T-cell (primary cell): ENCODE results near the gene ADCY6. TPM values are rescaled to one million over a fixed set of nuclear protein-coding genes. Genes with fewer than 3 reads are reported as not detected.

ENCODE experiments used
- ATAC-seq, 4 experiments: fragments of 200-7000 bp in 3 of 4; fragments of 150-1000 bp in 1 of 4; cut with Tn5 transposase; replicated peaks in 1 of 4; 1 replicate in 3 of 4; 2 replicates in 1 of 4; pipeline ENCODE4 v1.10.0; 2021; ENCODE audit warnings: moderate library complexity in 3 of 4, mild to moderate bottlenecking in 2 of 4, moderate number of reproducible peaks in 1 of 4
- CTCF ChIA-PET, 2 donors: fragments of 300-600 bp; sonication (Branson Sonifier 250); formaldehyde crosslinking; loops; one replicate each; lab custom pipeline; 2022; ENCODE audit warnings: antibody characterized with exemption in 2 of 2; lab: Charles Lee
- POLR2A ChIA-PET, 2 donors: fragments of 300-600 bp; sonication (Branson Sonifier 250); formaldehyde crosslinking; loops; one replicate each; lab custom pipeline; 2022; ENCODE audit warnings: antibody characterized with exemption in 2 of 2; lab: Charles Lee
- DNase-seq, 35 experiments: peaks; one replicate each; pipeline versions ENCODE4 v3.0.0 to v3.0.0-alpha.2; 2013 to 2023
- H3K27ac ChIP-seq: one replicate; pipeline ENCODE4 v1.5.1; 2013; ENCODE audit warnings: low read length
- H3K27me3 ChIP-seq, 2 experiments: replicated peaks in 1 of 2; 1 replicate in 1 of 2; 2 replicates in 1 of 2; pipeline versions ENCODE4 v1.6.1 to v1.7.0; 2013; ENCODE audit warnings: low read length in 1 of 2, mixed read lengths in 1 of 2; ENCODE audit not compliant: control insufficient read depth in 2 of 2, insufficient read depth in 2 of 2; ENCODE audit errors: extremely low read depth in 1 of 2
- H3K36me3 ChIP-seq, 2 donors: 1 replicate in 1 of 2; 2 replicates in 1 of 2; pipeline versions ENCODE4 v1.6.1 to v1.7.0; 2013; ENCODE audit warnings: low read length in 1 of 2; ENCODE audit not compliant: control insufficient read depth in 2 of 2, insufficient read depth in 1 of 2; ENCODE audit errors: extremely low read depth in 1 of 2
- H3K4me1 ChIP-seq, 2 experiments: 1 replicate in 1 of 2; 2 replicates in 1 of 2; pipeline versions ENCODE4 v1.6.1 to v1.7.0; 2013; ENCODE audit warnings: low read length in 2 of 2, mixed read lengths in 1 of 2; ENCODE audit not compliant: insufficient read depth in 2 of 2, control insufficient read depth in 1 of 2; ENCODE audit errors: extremely low read depth in 1 of 2
- H3K4me3 ChIP-seq, 2 donors: 1 replicate in 1 of 2; 2 replicates in 1 of 2; pipeline versions ENCODE4 v1.5.1 to v1.7.0; 2013; ENCODE audit warnings: mild to moderate bottlenecking in 2 of 2, low read length in 1 of 2, moderate library complexity in 1 of 2; ENCODE audit not compliant: control insufficient read depth in 1 of 2; ENCODE audit errors: extremely low read depth in 1 of 2
- H3K9me3 ChIP-seq: 2 replicates; pipeline ENCODE4 v1.7.0; 2013
- H3K27ac Mint-ChIP-seq, 2 donors: one replicate each; pipeline ENCODE4 v1.8.0; 2020 to 2021; ENCODE audit warnings: mild to moderate bottlenecking in 2 of 2, mixed read lengths in 2 of 2
- H3K27me3 Mint-ChIP-seq, 2 donors: one replicate each; pipeline ENCODE4 v1.8.0; 2021 to 2022; ENCODE audit warnings: mixed read lengths in 2 of 2
- H3K36me3 Mint-ChIP-seq: one replicate; pipeline ENCODE4 v1.8.0; 2021; ENCODE audit warnings: mixed read lengths
- H3K4me1 Mint-ChIP-seq, 3 donors: one replicate each; pipeline ENCODE4 v1.8.0; 2020 to 2022; ENCODE audit warnings: mixed read lengths in 3 of 3, mild to moderate bottlenecking in 1 of 3
- H3K4me3 Mint-ChIP-seq, 3 donors: one replicate each; pipeline ENCODE4 v1.8.0; 2020 to 2022; ENCODE audit warnings: mild to moderate bottlenecking in 3 of 3, mixed read lengths in 3 of 3, moderate library complexity in 3 of 3
- H3K9me3 Mint-ChIP-seq, 3 donors: one replicate each; pipeline ENCODE4 v1.8.0; 2020 to 2022; ENCODE audit warnings: mixed read lengths in 3 of 3
- WGBS: methylation state at CpG from one replicate; pipeline ENCODE4 v1.1.5; 2013; ENCODE audit warnings: missing lambda C conversion rate; ENCODE audit not compliant: insufficient coverage; 5-methylcytosine and 5-hydroxymethylcytosine counted together
- total RNA-seq, 35 experiments: library from RNA in 6 of 35; stranded (reverse) in 6 of 35; fragments of 120-200 nt in 1 of 35; gene quantifications; one replicate each; pipeline versions ENCODE4 v1.2.1 to v1.2.4 and lab custom pipeline; 2013 to 2026

The ADCY6 gene
- total RNA-seq, 5 donors from 2014 or later (not counting 1 experiment from before 2014, with no cell fraction given): 0.10 to 0.76 (median 0.66) TPM; not detected in 1

DNA sequence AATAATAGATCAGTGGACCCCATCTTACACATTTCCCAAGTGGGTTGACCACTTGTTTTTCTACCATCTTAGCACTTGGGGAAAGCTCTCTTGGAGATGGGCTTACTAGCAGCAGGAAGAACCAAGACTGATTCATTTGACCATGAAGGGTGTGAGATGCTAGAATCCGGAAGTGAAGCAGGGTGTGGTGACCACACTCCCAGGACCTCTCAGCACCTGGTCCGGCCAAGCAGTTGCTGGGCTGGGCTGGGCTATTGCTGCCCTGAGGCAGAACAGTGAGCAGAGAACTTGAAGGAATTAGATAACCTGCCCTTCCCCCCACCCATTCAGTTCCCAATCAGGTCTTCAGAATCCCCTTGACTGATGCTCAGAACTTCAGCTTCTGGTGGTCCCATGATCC, 24.4 kb downstream of the ADCY6 start:
- no peak overlapping the region for H3K4me3 ChIP-seq
- H3K27me3 ChIP-seq: peaks cover 0 to 11% of the 10 kb centered on the region in 2 experiments
- H3K27ac Mint-ChIP-seq: peak overlapping the region in 1 of 2 donors; percentile 15
- H3K9me3 Mint-ChIP-seq: no peaks in the 10 kb centered on the region
- DNase-seq: no peak
- no peak overlapping the region for H3K4me3 Mint-ChIP-seq
- no peak for ATAC-seq
- 43% methylated on average over 1 of the region's 2 CpGs for WGBS
- H3K36me3 ChIP-seq: no peaks in the 10 kb centered on the region
- peaks cover 0 to 10% of the 10 kb centered on the region in 2 donors for H3K27me3 Mint-ChIP-seq
- H3K4me1 Mint-ChIP-seq: peaks cover 7 to 15% (median 7%) of the 10 kb centered on the region in 3 donors
- no peaks in the 10 kb centered on the region for H3K9me3 ChIP-seq
- no peaks in the 10 kb centered on the region for H3K36me3 Mint-ChIP-seq
- no peak overlapping the region for H3K27ac ChIP-seq
- peaks cover 0 to 7% of the 10 kb centered on the region in 2 experiments for H3K4me1 ChIP-seq
- CTCF ChIA-PET: no interaction called here
- POLR2A ChIA-PET: no interaction called here

DNA sequence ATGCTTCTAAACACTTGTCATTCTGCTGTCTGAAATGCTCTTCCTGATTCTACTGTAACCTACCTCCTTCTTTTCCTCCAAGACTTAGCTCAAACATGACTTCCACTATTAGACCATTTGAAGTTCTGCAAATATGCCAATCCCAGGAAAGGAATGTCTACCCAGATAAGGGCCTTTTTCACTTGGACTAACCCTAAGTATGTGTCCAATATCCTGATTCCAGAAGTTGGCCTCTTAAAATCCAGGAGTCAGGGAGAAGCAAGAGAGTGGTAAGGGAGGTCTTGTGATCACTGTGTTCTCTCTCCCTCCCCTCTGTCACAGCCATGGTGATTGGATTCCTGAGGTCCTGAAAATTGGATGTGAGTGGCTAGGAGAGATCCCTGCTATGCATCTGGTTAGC, 30.2 kb downstream of the ADCY6 start:
- Histone ChIP-seq H3K36me3 (no peaks in the 10 kb centered on the region), H3K4me1 (no peaks in the 10 kb centered on the region), H3K9me3 (no peaks in the 10 kb centered on the region), H3K27ac (no peak overlapping the region), H3K4me3 (no peak overlapping the region), H3K27me3 (peaks cover 0 to 1% of the 10 kb centered on the region in 2 experiments)
- ATAC-seq (no peak), DNase-seq (no peak)
- Mint-ChIP-seq H3K4me3 (no peak overlapping the region), H3K9me3 (no peaks in the 10 kb centered on the region), H3K36me3 (no peaks in the 10 kb centered on the region), H3K27ac (no peak overlapping the region), H3K4me1 (no peaks in the 10 kb centered on the region), H3K27me3 (no peaks in the 10 kb centered on the region)
- POLR2A ChIA-PET: no interaction called here
- CTCF ChIA-PET: interaction anchor here (0.5 to 0.6 kb wide), 2 partner anchors 11 to 1370 kb away, joined by 3 to 5 read pairs; no protein-coding TSS in a partner anchor

DNA sequence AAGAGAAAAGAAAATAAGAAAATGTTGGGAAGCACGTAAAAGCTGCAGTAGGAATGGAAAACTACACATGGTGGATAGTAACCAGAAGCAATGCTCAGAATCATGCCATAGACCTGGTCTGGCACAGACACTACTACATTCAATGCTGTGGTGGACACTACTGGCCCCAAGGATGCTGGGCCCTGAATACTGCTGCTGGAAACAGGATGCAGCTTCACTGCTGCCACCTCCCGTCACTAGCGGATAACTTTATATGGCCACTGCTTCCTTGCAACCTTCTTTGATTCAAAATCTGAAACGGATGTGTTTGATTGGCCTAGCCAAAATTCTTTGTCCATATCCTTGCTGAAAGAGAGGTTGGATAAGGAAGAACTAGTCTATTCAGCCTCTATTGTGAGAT, 30.7 kb downstream of the ADCY6 start:
- H3K27ac Mint-ChIP-seq: no peak overlapping the region
- H3K4me3 ChIP-seq: no peak overlapping the region
- CTCF ChIA-PET: interaction anchor here in 1 of 2 donors (0.6 kb wide), 1 partner anchor 11 kb away, joined by 3 read pairs; no protein-coding TSS in a partner anchor
- H3K36me3 ChIP-seq: no peaks in the 10 kb centered on the region
- no peaks in the 10 kb centered on the region for H3K36me3 Mint-ChIP-seq
- H3K4me1 ChIP-seq: no peaks in the 10 kb centered on the region
- H3K27me3 Mint-ChIP-seq: no peaks in the 10 kb centered on the region
- DNase-seq (no peak), ATAC-seq (no peak)
- no peak overlapping the region for H3K27ac ChIP-seq
- no peak overlapping the region for H3K4me3 Mint-ChIP-seq
- H3K4me1 Mint-ChIP-seq: no peaks in the 10 kb centered on the region
- 100% methylated on average over 1 of the region's 4 CpGs for WGBS
- no peaks in the 10 kb centered on the region for H3K9me3 ChIP-seq
- POLR2A ChIA-PET: no interaction called here
- H3K9me3 Mint-ChIP-seq: no peaks in the 10 kb centered on the region
- H3K27me3 ChIP-seq: no peaks in the 10 kb centered on the region

GRCh38 chr12:48750769-48751356, 38.0 kb downstream of the ADCY6 start:
- no CpG with 5 or more reads among the region's 2 CpGs for WGBS
- no peak overlapping the region for H3K4me3 Mint-ChIP-seq
- ATAC-seq (no peak), DNase-seq (no peak)
- Histone ChIP-seq H3K36me3 (no peaks in the 10 kb centered on the region), H3K9me3 (no peaks in the 10 kb centered on the region), H3K27ac (no peak overlapping the region), H3K4me1 (no peaks in the 10 kb centered on the region), H3K27me3 (no peaks in the 10 kb centered on the region), H3K4me3 (no peak overlapping the region)
- ChIA-PET CTCF (interaction anchor here in 1 of 2 donors (0.9 to 1.0 kb wide), 2 partner anchors 37 to 43 kb away, joined by 3 to 5 read pairs; no protein-coding TSS in a partner anchor), POLR2A (no interaction called here)
- no peaks in the 10 kb centered on the region for H3K4me1 Mint-ChIP-seq
- no peaks in the 10 kb centered on the region for H3K27me3 Mint-ChIP-seq
- no peaks in the 10 kb centered on the region for H3K9me3 Mint-ChIP-seq
- H3K27ac Mint-ChIP-seq: no peak overlapping the region
- no peaks in the 10 kb centered on the region for H3K36me3 Mint-ChIP-seq

GRCh38 chr12:48750215-48750614, 38.7 kb downstream of the ADCY6 start:
- no peaks in the 10 kb centered on the region for H3K9me3 Mint-ChIP-seq
- WGBS: no CpG with 5 or more reads among the region's 1 CpG
- H3K36me3 Mint-ChIP-seq: no peaks in the 10 kb centered on the region
- no peak for DNase-seq
- H3K27me3 Mint-ChIP-seq: no peaks in the 10 kb centered on the region
- H3K4me3 Mint-ChIP-seq: no peak overlapping the region
- ChIA-PET CTCF (interaction anchor here in 1 of 2 donors (0.6 to 1.0 kb wide), 4 partner anchors 35 to 44 kb away, joined by 3 to 7 read pairs (median 4); no protein-coding TSS in a partner anchor), POLR2A (no interaction called here)
- Histone ChIP-seq H3K27me3 (peaks cover 0 to 1% of the 10 kb centered on the region in 2 experiments), H3K9me3 (no peaks in the 10 kb centered on the region), H3K4me3 (no peak overlapping the region), H3K36me3 (no peaks in the 10 kb centered on the region), H3K4me1 (no peaks in the 10 kb centered on the region), H3K27ac (no peak overlapping the region)
- H3K27ac Mint-ChIP-seq: no peak overlapping the region
- ATAC-seq: no peak
- H3K4me1 Mint-ChIP-seq: no peaks in the 10 kb centered on the region

- H3K27me3 Mint-ChIP-seq: peaks cover 12 to 15% of the 10 kb centered on the region in 2 donors
- Histone ChIP-seq H3K27ac (no peak overlapping the region), H3K27me3 (peaks cover 0 to 28% of the 10 kb centered on the region in 2 experiments), H3K4me3 (no peak overlapping the region), H3K9me3 (no peaks in the 10 kb centered on the region), H3K36me3 (no peaks in the 10 kb centered on the region), H3K4me1 (no peaks in the 10 kb centered on the region)
- H3K9me3 Mint-ChIP-seq: no peaks in the 10 kb centered on the region
- CTCF ChIA-PET: no interaction called here
- ATAC-seq (no peak), DNase-seq (no peak)
- WGBS: no CpG with 5 or more reads among the region's 9 CpGs
- H3K27ac Mint-ChIP-seq: no peak overlapping the region
- H3K36me3 Mint-ChIP-seq: no peaks in the 10 kb centered on the region
- POLR2A ChIA-PET: interaction anchor here (0.6 to 0.7 kb wide), 3 partner anchors 9 to 51 kb away, joined by 3 to 4 read pairs (median 3); no protein-coding TSS in a partner anchor
- no peak overlapping the region for H3K4me3 Mint-ChIP-seq
- no peaks in the 10 kb centered on the region for H3K4me1 Mint-ChIP-seq
Observed at GRCh38 chr12:48744251-48745008, 44.5 kb downstream of the ADCY6 start.
